ENCODE results near the gene MAPKAP1.

DNA sequence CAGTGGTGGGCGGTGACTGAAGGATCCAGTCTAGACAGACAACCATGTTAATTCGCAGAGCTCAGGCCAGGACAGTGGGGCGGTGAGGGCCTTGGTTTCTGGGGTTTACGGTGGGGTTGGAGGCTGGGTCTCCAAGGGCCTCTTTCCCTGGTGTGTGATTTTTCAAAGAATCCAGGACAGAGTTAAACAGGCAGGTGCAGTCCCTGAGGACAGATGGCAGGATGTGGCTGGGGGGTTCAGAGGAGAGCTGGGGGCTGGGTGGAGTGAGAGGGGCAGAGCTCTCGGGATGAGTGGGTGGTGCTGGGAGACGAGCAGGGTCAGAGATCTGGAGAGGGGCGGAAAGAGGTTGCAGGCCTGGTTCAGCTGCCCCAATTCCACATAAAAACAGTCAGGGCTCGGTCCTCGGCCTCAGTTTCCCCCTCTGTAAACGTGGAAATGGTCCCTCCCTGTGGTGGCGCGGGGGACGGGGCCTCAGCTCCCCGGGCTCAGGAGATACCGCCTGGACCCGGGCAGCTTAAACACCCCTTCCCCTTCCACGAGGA, 299.5 kb downstream of the MAPKAP1 start:
- no peak for TF ChIP-seq CTCF (IDR thresholded peaks at IDR 0.05; ENCODE audit: borderline replicate concordance, extremely low read depth, low read length, poor library complexity, severe bottlenecking)
- no peak for TF ChIP-seq EZH2 (IDR thresholded peaks at IDR 0.05; ENCODE audit: borderline replicate concordance, low read depth, low read length, severe bottlenecking)

Data from DND-41 (cell line).